ENCODE data around the gene WWP2. TPM values are rescaled to one million over a fixed set of nuclear protein-coding genes. Genes with fewer than 3 reads are reported as not detected.

The WWP2 gene
- total RNA-seq, 1 experiment from 2014 or later: 47.5 TPM

GRCh38 chr16:69860233-69861231, 98.4 kb downstream of the WWP2 start:
- H3K27me3 Mint-ChIP-seq (ENCODE audit: unreplicated experiment): no peaks in the 10 kb centered on the region
- no TSS peak for BruUV-seq (replicated peaks)
- H3K36me3 Mint-ChIP-seq (ENCODE audit: insufficient read depth, unreplicated experiment): no peaks in the 10 kb centered on the region
- H3K4me3 Mint-ChIP-seq (ENCODE audit: low read depth, unreplicated experiment): no peak overlapping the region
- intact Hi-C loops (cut with micrococcal nuclease; ENCODE audit: unreplicated experiment): no loop called here
- no peak for DNase-seq
- H3K27ac Mint-ChIP-seq (ENCODE audit: unreplicated experiment): peak overlapping the region; percentile 18
- TF ChIP-seq CTCF (IDR thresholded peaks at IDR 0.05; ENCODE audit: unreplicated experiment): no peak
- H3K9me3 Mint-ChIP-seq (ENCODE audit: low read depth, unreplicated experiment): no peaks in the 10 kb centered on the region
- peaks cover 25% of the 10 kb centered on the region for H3K4me1 Mint-ChIP-seq (ENCODE audit: low read depth, unreplicated experiment)
- CTCF ChIA-PET: interaction anchor here (0.6 kb wide), 1 partner anchor 149 kb away, joined by 4 read pairs; no protein-coding TSS in a partner anchor

- no TSS peak for BruUV-seq (replicated peaks)
- intact Hi-C loops (cut with micrococcal nuclease; ENCODE audit: unreplicated experiment): no loop called here
- H3K27me3 Mint-ChIP-seq (ENCODE audit: unreplicated experiment): no peaks in the 10 kb centered on the region
- CTCF ChIA-PET: interaction anchor here (0.7 kb wide), 1 partner anchor 12 kb away, joined by 6 read pairs; no protein-coding TSS in a partner anchor
- H3K4me3 Mint-ChIP-seq (ENCODE audit: low read depth, unreplicated experiment): no peak overlapping the region
- no peaks in the 10 kb centered on the region for H3K9me3 Mint-ChIP-seq (ENCODE audit: low read depth, unreplicated experiment)
- no peak for DNase-seq
- H3K27ac Mint-ChIP-seq (ENCODE audit: unreplicated experiment): no peak overlapping the region
- TF ChIP-seq CTCF (IDR thresholded peaks at IDR 0.05; ENCODE audit: unreplicated experiment): no peak
- H3K4me1 Mint-ChIP-seq (ENCODE audit: low read depth, unreplicated experiment): peaks cover 30% of the 10 kb centered on the region
- no peaks in the 10 kb centered on the region for H3K36me3 Mint-ChIP-seq (ENCODE audit: insufficient read depth, unreplicated experiment)
Measured at GRCh38 chr16:69861292-69862030, 99.3 kb downstream of the WWP2 start.

GRCh38 chr16:69863401-69864281, 101.5 kb downstream of the WWP2 start:
- no peak for TF ChIP-seq CTCF (IDR thresholded peaks at IDR 0.05; ENCODE audit: unreplicated experiment)
- BruUV-seq (replicated peaks): no TSS peak
- no peak overlapping the region for H3K27ac Mint-ChIP-seq (ENCODE audit: unreplicated experiment)
- H3K27me3 Mint-ChIP-seq (ENCODE audit: unreplicated experiment): no peaks in the 10 kb centered on the region
- intact Hi-C loops (cut with micrococcal nuclease; ENCODE audit: unreplicated experiment): no loop called here
- CTCF ChIA-PET: interaction anchor here (0.6 kb wide), 1 partner anchor 38 kb away, joined by 4 read pairs; no protein-coding TSS in a partner anchor
- H3K36me3 Mint-ChIP-seq (ENCODE audit: insufficient read depth, unreplicated experiment): peaks cover 6% of the 10 kb centered on the region
- DNase-seq: no peak
- no peaks in the 10 kb centered on the region for H3K9me3 Mint-ChIP-seq (ENCODE audit: low read depth, unreplicated experiment)
- no peak overlapping the region for H3K4me3 Mint-ChIP-seq (ENCODE audit: low read depth, unreplicated experiment)
- peaks cover 28% of the 10 kb centered on the region for H3K4me1 Mint-ChIP-seq (ENCODE audit: low read depth, unreplicated experiment)

- BruUV-seq (replicated peaks): no TSS peak
- peaks cover 15% of the 10 kb centered on the region for H3K4me1 Mint-ChIP-seq (ENCODE audit: low read depth, unreplicated experiment)
Measured at GRCh38 chr16:69865701-69866100, 103.6 kb downstream of the WWP2 start.

More at GRCh38 chr16:69865701-69866100, 103.6 kb downstream of the WWP2 start:
- Mint-ChIP-seq H3K27ac (ENCODE audit: unreplicated experiment) (peak overlapping the region; percentile 15), H3K27me3 (ENCODE audit: unreplicated experiment) (no peaks in the 10 kb centered on the region), H3K36me3 (ENCODE audit: insufficient read depth, unreplicated experiment) (peaks cover 6% of the 10 kb centered on the region), H3K9me3 (ENCODE audit: low read depth, unreplicated experiment) (no peaks in the 10 kb centered on the region), H3K4me3 (ENCODE audit: low read depth, unreplicated experiment) (no peak overlapping the region)
- intact Hi-C loops (cut with micrococcal nuclease; ENCODE audit: unreplicated experiment): no loop called here
- CTCF ChIA-PET: no interaction called here
- DNase-seq: peak; percentile 35
- TF ChIP-seq CTCF (IDR thresholded peaks at IDR 0.05; ENCODE audit: unreplicated experiment): no peak

All from Calu3 (cell line).